HG03025 (cell line): ENCODE data around the gene HOGA1.

Source experiments
- ATAC-seq: cut with Tn5 transposase; IDR thresholded peaks from one replicate; pipeline ENCODE4 v1.9.1; 2021; ENCODE audit warnings: mild to moderate bottlenecking, moderate library complexity; ENCODE audit not compliant: unreplicated experiment, low FRiP score

HOGA1 gene

DNA sequence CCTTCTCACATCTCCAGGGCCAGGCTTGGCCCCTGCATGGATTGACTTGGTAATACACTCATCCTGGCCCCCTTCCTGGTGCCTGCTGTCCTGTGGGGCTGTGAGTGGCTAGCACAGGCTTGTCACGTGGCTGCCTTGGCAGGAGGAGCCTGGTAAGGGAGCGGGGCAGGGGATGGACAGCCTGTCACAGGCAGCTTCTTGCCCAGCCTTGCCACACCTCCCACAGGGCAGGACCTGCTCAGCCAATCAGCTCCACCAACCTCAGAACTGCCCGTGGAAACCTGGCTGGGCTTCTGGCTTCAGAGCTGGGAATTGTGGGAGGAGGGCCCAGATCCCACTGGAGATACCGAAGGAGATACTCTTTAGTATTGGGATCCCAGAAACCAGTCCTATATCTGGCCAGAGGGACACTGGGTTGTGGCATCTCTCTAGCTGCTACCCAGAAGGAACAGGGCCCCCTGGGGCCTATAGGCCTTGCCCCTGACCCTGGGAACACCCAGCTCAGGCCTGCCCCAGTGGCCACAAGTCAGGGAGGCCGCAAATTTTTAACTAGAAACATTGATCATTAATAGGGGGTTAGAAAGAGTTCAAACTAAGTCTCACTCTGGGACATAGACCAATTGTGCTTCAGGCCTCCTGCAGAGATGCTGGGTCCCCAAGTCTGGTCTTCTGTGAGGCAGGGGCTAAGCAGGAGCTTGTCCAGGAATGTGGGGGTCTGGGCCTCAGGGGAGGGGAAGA, at the start of gene HOGA1:
Gene HOGA1 (plus strand): TSS at position 330 of the 738 bp plus-strand sequence. CDS start 315 bp downstream, at position 645.
- ATAC-seq = no peak

DNA sequence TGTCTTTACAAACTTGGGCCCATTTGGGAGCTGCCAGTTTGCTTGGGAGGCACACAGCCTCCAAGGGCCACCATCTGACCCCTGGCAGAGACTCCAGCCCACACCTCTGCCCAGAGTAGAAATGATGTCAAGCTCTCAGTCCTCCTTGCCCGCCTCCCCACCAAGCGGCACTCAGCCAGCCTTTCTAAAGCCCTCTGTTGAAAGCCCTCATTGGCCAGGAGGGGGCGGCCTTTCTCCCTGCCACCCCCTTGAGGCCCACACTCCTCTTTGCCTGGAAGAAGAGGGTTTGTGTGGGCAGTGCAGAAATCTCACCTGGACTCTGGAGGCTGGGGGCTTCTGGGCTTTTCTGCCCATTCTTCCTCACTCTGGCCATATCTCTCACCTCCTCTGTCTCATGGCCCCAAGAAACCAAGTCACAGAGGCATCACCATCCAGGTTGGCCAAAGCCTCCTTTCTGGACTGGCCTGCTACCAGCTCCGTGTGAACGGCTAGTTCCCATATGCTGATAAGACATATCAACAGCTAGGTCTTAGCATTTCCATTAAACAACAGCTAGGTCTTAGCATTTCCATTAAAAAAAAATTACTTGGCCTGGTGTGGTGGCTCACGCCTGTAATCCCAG, 49.3 kb upstream of the HOGA1 start:
- no peak for ATAC-seq

DNA sequence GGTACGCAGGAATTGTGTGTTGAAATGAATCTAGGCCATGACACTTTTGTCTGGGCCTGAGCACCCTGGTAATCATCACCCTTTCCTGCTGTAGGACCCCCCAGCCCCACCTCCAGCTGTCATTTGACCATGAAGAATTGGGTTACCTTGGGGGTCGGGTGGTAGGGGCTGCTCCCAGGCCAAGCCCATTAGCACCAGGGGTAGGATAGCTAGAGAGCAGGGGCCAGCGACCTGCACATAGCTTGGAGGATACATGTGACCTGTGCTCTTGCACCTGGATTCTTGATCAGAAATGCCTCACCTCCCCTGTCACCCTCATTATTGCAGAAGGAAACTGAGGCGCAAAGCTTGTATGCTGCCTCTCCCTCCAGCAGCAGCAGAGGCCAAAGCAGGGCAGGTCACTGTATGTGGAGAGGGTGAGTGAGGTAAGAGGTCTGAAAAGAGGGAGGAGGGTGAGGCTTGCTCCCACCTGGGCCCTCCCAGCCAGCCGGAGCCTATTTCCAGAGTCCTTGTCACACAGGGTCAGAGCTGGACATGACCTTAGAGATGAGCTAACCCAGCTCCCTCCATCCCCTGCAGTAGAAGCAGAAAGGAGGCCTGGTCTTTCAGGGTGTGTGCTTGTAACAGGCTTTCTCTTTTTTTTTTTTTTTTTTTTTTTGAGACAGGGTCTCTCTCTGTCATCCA, 46.9 kb upstream of the HOGA1 start:
- ATAC-seq = no peak

DNA sequence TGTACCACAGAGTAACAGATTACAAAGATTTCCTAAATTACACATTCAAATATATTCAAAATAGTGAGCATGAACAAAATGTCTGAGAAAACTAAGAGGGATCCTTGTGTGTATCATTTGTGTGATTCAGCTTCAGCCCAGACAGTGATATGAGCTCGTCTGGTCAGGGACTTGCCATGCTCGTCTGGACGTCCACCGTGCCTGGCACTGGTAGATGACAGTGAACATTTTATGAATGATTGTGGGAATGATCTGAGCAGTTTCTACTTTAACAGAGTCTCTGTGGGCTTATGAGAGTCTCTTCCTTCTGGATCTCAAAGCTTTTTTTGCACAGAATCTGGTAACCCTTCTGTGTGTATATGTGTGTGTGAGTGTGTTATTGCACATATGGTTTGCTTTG, 45.8 kb upstream of the HOGA1 start:
- ATAC-seq = no peak

DNA sequence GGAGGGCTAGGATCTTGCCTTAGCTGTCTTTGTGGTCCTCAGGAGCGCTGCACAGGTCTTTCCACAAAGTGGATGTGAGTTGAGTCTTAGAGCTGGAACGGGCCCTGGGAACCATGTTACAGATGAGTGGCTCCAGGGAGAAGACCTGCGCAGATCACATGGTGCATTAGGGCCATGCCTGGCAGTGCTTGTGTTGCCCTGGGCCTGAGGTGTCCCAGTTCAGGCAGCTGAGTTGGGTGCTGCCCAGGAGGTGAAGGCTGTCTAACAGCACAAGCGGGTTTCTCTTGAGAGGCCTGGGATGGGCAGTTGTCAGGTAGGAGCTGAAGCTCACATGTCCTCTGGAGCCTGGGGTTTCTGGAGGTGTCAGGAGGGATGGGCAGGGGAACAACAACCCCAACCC, 45.4 kb upstream of the HOGA1 start:
- ATAC-seq = no peak

DNA sequence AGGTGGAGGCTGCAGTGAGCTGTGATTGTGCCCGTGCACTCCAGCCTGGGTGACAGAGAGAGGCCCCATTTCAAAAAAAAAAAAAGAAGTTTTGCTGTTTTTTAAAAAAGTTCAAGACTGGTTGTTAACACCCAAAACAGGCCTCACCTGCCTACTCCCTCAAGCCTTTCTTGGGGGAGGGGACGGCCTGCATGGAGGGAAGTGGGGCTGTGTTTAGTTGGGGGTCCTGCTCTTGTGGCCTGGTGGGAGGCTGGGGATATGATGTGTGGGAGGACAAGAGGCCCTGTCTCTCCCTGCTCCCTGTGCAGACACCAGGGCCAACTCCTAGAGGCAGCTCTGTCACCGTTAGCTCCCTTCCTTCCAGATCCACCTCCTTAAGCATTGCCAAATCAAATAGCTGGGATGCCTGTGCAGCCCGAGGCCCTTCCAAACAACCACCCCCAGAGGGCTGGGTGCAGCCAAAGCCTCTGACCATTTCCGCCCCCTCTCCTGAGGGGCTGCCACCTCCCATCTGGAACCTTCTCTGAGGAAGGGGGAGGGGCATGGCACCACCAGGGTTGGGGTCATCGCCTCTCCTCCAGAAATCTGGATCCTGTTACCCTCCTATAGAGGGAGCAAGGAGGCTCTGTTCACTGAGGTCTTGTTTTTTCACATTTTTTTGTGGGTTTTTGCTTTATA, 44.5 kb upstream of the HOGA1 start:
- no peak for ATAC-seq

DNA sequence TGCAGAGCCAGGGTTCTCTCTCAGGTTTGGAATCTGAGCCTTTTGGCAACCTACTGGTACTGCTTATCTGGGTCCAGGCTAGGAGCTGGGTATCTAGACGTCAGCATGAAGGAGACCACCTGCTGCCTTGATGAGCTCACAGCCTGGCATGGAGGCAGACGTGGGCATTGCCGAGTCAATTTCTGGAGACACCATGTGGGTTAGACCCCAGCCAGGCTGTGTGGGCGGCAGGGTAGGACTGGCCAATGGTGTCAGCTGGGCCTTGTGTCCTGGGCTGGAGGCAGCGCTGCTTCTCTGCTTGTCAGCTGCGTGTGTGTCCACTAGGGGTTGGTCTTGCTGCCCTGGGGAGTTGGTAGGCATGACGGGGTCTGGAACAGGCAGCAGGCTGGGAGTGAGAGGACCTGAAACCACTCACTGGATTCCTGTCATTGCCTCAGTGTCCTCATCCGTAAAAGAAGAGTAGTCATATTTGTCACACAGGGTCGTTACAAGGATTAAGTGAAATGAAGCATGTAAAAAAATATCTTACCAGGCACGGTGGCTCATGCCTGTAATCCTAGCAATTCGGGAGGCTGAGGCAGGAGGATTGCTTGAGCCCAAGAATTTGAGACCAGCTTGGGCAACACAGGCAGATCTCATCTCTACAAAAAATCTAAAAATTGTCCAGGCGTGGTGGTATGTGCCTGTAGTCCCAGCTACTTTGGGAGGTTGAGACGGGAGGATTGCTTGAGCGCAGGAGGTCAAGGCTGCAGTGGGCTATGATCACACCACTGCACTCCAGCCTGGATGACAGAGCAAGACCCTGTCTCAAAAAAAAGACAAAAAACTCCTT, 43.3 kb upstream of the HOGA1 start:
- no peak for ATAC-seq

DNA sequence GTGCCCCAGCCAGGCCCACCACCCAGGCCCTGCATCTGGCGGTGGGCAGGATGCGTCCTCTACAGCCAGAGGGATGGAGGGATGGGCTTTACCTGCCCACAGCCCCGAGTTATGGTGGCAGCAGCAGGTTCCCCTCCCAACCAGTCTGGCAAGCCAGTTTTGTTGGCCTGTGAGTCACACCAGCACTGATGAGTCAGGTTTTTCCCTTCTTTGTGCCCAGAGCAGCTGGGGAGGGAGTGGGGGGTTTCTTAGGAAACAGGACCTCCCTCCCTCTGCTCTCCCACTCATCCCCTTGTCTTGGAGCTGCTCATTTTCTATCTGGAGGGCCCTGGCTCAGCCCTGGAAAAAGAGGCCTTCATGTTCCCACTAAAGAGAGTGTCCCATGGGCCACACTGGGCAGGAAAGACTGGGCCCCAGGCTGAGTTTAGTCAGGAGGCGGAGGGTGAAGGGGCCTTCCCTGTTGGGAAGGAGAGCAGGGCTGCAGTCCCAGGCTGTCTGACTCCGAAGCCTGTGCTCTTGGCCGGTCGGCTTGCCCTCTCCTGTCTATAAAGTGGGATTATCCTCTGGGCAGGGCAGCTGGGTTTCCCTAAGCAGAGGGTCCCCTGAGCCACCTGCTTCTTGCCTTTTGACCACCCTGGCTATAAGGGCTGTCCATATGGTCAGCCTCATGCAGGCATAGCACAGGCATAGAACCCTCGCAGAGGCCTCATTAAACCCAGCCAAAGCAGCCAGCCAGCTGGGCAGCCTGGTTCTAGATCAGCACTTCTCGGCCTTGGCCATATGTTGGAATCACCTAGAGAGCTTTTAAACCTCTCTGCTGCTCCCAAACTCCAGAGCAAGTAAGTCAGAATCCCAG, 41.8 kb upstream of the HOGA1 start:
- no peak for ATAC-seq

DNA sequence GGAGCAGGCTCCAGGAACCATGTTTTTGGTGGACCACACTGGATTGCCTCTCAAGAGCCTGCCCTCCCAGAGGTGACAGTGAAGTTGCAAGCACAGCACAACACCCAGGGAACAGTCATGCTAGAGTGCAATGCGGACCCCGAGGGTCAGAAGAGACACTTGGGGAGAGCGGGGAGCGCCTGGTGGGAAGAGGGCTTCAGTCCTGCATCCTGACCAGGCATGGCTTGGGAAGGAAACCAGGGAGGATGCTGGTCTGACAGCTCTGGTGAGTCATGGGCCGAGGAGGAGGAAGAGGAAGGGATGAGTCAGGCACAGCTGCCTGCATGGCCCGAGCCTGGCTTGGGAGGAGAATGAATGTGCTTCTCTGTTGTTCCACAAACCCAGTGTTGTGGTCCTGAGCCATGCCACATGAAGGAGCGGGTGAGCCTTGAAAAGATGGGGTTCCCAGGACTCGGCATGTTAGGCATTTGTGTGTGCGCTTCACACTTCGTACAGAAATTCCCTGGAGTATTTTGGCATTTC, 41.1 kb upstream of the HOGA1 start:
- no peak for ATAC-seq

DNA sequence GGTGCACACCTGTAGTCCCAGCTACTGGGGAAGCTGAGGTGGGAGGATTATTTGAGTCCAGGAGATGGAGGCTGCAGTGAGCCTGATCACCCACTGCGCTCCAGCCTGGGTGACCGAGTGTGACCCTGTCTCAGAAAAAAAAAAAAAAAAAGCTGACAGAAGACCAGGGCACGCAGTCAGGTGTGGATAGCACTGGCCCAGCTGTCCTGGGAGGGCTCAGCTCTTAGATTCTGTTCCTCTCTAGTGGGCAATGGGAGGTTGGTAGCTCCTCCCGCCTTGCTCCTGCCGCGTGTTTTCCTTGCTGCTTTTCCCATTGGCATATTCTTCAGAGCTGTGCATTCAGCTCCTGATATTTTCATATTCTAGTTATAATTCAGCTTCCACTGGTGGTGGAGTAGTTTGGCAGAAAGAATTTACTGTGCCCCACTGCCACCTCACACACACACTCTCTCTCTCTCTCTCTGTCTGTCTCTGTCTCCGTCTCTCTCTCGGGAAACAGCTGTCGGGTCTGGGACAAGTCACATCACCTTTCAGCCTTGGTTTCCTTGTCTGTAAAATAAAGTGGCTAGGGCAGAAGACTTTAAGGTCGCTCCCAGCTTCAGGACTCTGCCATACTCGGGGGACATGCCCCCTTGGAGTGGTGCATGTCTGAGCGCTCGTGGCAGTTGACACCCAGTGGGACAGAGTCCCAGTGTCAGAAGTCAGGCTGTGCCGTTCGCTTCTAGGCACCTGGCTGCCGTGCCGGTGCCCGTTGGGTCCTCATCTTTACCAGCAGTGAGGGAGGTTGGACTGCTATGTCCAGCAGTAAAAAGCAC, 37.5 kb upstream of the HOGA1 start:
- no peak for ATAC-seq

DNA sequence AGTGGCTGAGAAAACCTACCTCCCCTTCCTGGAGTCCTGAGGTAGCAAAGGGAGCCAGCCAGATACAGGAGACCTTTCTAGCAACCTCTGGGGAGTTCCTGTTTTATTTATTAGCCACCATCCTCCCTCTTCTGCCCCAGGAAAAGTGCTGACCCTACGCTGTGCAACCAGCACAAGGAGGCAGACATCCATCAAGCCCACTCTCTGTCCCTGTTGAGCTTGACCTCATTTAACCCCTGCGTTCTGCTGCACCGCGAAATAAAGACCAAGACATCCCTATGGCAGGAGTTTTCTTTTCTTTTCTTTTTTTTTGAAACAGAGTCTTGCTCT, 37.0 kb upstream of the HOGA1 start:
- ATAC-seq = no peak

DNA sequence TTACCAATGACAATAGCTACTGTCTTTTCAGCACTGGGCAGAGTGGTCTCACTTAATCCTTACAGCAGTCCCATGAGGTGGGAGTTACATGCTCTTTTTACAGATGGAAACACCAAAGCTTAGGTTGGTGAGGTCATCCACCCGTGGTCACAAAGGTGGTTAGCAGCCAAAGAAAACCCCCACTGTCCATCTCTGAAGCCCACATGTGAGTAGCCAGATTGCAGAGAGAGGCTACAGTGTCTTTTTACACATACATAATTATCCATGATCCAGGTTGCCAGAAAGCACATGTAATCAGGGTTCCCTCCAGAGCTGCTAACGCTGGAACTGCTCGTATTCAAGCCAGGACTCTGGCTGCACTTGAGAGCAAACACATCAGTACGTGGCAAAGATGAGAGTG, 36.2 kb upstream of the HOGA1 start:
- ATAC-seq = no peak

DNA sequence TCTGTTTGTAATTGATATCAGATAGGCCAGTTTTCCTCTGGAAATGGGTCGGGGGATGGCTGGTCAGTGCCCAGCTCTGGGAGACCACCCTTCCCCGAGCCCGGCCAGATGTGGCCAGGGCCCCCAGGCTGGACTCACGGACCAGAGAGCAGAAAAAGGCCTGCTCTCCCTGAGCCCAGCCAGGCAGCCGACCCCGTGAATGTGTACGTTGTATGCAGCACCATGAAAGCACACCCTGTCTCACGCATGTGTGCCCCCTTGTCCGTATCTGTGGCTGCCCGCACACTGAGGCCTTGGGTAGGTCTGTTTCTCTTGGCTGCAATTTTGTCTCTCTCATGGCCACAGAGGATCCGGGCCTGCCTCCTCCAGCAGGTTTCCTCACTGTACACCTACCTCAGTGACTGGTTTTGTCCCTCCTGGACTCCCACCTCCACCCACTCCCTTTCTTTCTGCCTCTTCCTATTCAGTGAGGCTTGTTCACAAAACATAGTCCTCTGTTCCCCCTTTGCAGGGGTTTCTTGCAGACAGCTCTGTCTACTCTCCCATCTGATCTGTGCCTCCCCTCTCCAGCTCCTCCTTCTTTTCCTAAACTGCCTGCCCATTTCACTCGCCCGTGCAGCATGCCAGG, 35.2 kb upstream of the HOGA1 start:
- no peak for ATAC-seq

DNA sequence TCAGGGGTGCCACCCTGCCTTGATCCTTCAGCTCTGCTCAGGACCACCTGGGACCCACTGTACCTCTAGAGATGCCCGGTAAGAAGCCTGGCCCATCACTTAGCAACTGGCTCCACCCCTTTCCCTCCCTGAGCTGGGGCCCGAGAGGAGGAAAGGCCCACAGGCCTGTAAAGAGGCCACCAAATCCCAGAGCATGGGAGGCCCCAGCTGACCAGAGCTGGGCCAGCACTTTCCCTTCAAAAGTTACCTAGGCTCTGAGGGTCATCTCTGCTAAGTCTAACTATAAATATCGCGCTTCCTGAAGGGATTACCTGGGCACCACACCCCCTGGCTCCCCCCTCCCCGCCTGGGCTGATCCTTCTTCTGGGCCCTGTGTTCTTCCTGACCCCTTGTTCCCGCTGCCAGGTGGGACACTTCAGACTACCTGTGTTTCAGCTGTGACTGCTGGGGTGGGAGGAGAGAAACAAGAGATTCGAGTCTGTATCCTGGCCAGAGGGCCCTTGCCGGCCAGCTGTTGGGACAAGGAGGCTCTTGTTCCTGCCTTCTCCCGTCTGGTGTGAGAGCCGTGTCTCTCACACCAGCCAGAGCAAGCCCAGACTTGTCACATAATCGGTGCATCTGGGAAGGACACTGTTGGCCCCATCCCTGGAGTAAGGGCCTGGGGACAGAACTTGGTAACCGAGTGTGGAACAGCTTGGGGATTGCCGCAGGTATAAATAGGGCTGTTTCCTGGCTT, 34.4 kb upstream of the HOGA1 start:
- no peak for ATAC-seq

DNA sequence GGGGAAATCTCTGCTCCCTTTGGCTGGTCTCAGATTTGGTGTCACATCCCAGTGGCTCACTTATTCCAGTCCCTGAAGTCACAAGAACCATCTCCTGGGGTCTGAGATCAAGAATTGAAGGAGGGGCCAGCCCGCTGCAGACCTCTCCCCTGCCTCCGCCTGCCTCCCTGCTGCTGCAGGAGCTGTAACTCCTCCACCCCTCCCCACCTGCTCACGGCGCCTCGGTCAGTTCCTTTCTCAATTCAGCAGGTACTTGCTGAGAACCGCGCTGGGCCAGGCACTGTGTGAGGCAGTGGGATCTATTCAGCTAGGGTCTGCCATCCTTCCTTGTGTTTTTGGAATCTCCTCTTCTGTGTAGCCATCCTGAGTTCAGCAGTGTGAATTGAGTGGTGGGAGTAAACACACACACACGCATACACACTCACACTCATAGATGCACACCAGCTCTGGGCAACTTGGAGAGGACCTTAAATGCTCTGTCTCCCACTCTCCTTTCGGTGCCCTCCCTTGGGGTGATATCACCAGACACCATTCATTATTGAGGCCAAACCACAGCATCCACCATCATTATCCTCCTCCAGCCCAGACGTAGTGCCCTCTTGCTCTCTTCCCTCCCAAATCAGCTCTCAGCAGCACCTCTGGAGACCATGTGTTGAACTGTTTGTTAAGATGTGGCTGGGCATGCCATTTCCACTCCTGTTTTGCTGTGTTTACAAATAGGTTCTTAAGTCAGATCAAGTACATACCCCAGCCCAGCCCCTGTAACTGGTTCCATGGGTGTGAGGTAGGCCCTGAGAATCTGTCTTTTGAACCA, 33.6 kb upstream of the HOGA1 start:
- ATAC-seq = no peak

DNA sequence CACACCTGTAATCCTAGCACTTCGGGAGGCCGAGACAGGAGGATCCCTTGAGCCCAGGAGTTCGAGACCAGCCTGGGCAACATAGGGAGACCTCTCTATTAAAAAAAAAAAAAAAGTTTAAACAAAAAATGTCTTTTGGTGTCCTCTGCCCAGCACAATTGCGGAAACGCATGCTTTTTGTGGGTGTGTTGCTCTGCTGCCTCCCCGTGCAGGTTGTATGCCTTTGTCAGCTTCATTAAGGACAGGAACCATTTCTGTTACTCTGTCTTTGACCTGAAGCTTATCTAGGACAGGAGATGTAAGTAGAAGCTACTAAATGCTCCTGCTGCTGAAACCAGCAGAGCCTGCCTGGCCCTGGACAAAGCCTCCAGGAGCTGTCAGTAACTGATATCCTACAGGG, 32.9 kb upstream of the HOGA1 start:
- no peak for ATAC-seq
